Measurements from ENCODE around the gene TAAR1.
"Not testable (repeated sequence)": the region's sequence is repeated elsewhere in the genome, so short reads cannot be mapped to it uniquely, and the experiment has no call there.

Gene TAAR1

DNA sequence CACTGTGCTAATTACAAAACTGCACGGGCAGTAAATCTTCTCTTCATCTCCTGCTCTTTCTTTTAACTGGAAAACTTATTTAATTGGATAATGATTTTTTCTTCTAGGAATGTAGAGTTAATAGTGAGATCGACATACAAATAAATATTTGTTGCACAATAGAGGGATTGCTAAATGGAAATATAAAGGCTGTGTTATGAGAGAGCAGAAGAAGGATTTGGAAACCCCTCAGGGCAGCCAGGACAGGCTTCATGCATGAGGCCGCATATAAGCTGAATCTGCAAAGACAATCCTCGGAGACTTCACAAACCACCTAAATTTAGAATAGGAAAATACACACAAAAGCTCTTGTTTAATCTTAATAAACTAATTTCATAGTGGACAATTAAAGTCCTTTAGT is 2.9 kb upstream of the TAAR1 start:
- DNase-seq (ENCODE audit: low read depth), result no peak

DNA sequence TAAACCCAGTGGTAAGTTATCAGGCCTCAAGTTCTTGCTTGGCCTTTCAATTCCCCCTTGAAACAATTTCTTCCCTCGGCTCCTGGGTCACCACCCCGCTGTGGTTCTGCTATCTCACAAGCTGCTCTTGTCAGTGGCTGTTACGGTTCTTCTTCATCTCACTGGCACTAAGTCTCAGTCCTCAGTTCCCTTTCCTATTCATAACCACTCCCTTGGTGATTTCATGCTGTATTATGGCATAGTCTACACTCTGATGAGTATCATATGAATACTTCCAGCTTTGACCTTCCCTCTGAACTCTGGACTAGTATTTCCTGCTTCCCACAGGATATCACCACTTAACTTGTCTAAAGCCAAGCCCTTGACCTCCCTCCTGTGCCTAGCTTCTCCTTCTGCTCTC is 7.9 kb downstream of the TAAR1 start:
- no peak for DNase-seq (ENCODE audit: low read depth)

DNA sequence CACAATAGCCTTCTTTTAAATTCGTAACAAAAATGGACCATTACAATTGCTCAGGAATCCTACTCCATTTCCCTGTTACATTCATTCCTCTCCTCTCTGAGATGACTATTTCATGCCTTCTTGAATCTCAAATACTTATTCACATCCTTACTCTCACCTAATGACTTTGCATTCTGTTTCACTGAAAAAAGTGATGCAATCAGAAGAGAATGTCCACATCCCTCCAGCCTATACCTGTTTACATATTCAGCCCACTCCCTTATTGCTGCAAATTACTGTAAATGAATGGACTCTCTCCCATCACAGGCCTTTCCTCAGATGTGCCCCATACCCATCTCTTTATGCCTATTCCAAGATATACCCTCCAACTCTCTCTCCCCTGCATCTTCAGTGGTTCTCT is 8.6 kb downstream of the TAAR1 start:
- no peak for DNase-seq (ENCODE audit: low read depth)

DNA sequence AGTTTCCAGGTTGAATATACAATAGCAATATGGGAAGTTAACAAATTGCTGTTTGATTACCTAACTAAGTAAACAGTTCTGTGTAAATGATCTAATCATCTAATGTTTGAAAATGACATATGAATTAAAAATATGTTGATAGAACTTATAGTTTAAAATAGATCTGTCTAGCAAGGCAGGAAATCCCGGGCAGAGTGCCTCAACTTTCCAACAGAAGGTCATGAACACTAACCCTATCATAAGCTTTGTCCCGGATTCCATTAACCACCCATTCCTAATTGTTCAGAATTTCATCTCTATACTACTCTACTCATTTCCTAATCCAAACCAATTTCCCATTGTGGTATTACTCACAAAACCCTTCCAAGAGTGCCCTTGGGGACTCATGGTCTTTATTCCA is 10.2 kb downstream of the TAAR1 start:
- no peak for DNase-seq (ENCODE audit: low read depth)

DNA sequence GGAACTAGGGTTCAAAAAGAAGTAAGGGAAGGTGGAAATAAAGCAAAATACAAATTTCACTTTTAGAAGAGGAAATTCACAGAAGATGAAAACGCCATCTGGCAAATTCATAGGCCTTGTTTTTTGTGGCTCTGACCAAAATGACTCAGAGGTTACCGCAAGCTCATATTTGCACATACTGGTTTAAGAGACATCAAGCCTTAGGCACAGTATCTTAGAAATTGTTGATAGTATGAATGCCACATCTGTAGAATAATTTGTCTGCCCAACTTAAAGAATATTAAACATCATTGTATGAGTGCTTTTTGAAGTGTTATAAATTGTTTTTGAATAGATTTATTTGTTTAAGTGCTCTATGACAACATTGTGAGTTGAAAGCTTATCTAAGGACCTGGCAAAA is 10.6 kb downstream of the TAAR1 start:
- DNase-seq (ENCODE audit: low read depth), result no peak

DNA sequence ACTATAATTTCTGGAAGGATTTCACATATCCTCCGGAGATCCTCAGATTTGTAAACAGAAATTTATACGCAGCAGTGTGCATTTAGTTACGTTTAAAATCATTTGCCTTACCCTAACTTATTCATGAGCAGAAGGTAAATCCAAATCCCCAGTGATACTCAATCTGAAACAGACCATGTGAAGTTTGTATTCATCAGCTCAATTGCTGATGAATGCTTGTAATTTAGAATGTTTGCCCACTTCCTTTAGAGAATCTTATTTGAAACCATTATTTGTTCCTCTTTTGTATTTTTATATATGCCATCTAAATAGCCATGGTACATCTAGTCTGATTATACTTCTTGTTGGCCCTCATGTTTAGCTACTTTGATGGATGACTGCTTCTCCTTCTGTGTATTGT is 15.4 kb downstream of the TAAR1 start:
- no peak for DNase-seq (ENCODE audit: low read depth)

DNA sequence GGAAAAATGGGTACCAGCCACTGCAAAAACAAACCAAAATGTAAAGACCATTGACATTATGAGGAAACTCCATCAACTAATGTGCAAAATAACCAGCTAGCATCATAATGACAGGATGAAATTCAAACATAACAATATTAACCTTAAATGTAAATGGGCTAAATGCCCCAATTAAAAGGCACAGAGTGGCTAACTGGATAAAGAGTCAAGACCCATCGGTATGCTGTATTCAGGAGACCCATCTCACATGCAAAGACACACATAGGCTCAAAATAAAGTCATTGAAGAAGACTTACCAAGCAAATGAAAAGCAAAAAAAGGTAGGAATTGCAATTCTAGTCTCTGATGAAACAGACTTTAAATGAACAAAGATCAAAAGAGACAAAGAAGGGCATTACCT is 21.8 kb downstream of the TAAR1 start:
- DNase-seq (ENCODE audit: low read depth), result not testable (repeated sequence)

DNA sequence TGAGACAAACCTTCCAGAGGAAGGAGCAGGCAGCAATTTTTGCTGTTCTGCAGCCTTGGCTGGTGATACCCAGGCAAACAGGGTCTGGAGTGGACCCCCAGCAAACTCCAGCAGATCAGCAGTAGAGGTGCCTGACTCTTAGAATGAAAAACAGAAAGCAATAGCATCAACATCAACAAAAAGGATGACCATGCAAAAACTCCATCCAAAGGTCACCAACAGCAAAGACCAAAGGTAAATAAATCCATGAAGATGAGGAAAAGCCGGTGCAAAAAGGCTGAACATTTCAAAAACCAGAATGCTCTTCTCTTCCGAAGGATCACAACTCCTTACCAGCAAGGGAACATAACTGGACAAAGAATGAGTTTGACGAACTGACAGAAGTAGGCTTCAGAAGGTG is 23.1 kb downstream of the TAAR1 start:
- not testable (repeated sequence) for DNase-seq (ENCODE audit: low read depth)

DNA sequence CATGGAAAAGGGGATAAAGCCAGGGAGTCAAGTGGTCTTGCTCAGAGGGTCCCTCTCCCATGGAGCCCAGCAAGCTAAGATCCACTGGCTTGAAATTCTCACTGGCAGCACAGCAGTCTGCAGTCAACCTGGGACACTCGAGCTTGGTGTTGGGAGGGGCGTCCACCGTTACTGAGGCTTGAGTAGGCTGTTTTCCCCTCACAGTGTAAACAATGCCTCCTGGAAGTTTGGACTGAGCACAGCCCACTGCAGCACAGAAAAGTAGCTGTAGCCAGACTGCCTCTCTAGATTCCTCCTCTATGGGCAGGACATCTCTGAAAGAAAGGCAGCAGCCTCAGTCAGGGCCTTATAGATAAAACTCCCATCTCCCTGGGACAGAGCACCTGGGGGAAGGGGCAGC is 23.7 kb downstream of the TAAR1 start:
- not testable (repeated sequence) for DNase-seq (ENCODE audit: low read depth)

DNA sequence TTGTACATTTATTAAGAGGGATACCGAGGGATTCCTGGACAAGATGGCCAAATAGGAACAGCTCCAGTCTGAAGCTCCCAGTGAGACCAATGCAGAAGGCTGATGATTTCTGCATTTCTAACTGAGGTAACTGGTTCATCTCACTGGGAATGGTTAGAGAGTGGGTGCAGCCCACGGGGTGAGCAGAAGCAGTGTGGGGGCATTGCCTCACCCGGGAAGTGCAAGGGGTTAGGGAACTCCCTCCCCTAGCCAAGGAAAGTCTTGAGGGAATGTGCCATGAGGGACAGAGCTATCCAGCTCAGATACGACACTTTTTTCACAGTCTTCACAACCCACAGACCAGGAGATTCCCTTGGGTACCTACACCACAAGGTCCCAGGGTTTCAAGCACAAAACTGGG is 24.2 kb downstream of the TAAR1 start:
- no peak for DNase-seq (ENCODE audit: low read depth)

DNA sequence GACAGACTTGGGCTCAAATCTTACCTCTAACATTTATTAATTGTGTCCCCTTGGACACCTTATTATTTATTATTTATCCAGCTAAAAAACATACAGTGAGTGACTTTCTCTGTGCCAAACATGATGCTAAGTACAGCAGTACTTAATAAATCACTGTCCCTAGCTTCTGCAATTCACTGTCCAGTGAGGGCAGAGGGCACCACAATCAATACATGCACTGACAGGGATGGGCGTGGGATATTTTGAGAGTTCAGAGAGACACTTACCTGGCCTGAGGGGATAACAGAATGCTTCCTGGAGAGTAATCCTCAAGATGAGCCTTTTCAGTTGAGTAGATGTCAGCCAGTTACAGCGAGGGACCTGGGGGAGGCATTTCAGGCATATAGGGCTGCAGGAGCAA is 25.6 kb downstream of the TAAR1 start:
- no peak for DNase-seq (ENCODE audit: low read depth)

DNA sequence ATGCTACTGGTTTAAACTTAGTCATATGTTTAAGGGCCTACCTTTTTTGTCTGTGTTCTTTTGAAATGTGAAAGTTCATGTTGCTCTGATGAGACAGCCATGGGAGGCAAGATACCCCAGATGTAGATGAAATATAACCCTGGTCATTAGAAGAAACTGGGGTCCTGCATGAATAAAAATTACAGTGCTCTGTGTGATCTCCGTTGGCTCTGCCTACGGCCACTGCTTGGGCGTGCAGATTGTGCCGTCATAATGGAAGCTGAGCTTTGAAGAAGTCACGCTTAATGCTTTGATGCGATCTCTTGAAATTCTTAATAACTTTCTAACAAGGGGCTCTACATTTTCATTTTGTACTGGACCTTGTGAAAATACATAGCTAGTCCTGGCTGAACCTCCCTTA is 34.8 kb downstream of the TAAR1 start, which contains the start of gene TAAR2:
Gene TAAR2 (minus strand): TSS at position 101 of the 400 bp plus-strand sequence. CDS start 0 bp downstream, at position 101.
- DNase-seq (ENCODE audit: low read depth), result no peak

DNA sequence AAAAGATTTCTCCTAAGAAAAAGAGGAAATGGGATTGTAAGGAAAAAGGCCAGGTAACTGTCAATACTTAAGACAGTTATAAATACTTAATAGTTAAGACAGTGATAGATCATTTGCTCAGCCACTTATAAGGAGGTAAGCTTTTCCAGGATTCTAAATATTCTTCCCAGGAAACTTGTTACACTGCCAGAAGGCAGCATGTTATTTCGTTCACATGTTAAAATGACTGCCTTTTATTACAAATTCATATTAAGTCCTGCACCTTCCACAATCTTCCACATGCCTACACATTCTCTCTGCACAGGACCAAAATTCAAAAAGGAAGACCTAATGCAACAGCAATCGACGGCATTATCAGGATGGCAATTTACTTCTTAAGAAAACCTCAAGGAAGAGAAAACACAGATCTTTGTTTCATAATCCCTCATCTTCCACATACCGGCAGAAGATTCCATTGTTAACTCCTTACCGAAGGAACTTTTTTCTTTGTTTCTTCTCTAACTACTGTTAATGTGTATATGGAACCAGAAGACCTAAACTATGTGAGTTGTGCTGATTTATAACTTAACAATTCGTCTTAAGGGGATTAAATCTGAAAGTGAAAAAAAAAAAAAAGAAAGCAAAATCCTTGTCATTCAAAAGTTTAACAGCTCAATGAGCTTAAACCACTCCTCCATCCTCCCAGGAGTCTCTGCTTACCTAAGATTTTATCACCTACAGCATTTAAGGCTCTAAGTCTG is 35.7 kb downstream of the TAAR1 start:
- DNase-seq (ENCODE audit: low read depth), result no peak

DNA sequence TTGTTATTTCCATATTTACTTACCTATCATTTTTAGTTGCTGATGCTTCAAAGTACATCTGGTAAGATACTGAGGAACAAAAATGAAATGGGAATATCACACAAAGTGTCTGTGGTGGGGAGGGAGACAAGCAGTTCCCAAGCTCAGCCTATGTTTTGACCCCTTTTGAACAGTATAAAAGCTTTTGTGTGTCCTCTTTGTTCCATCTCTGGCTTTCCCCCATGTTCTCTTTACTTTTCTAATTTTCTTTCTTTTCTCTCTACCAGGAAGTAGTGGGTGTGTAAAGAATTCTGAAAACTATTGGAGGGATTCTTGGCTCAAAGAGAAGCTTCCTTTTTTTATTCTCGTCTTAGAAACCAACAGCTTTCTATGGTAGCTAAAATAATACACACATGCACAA is 42.3 kb downstream of the TAAR1 start:
- no peak for DNase-seq (ENCODE audit: low read depth)

DNA sequence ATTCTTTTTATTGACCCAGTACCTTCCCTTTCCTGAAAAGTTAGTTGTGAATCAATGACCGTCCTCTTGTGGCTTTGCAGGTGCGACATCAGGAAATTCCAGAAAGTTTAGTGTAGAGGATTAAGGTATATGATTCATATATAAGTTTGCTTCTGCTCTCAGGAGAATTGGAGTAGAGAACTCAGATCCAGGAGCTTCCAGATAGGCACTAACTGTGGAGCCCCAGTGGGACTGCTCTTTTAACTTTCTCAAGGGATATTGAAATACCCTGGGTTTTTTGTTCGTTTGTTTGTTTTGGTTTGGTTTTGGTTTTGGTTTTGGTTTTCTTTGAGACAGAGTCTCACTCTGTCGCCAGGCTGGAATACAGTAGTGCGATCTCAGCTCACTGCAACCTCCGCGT is 44.4 kb downstream of the TAAR1 start:
- no peak for DNase-seq (ENCODE audit: low read depth)

DNA sequence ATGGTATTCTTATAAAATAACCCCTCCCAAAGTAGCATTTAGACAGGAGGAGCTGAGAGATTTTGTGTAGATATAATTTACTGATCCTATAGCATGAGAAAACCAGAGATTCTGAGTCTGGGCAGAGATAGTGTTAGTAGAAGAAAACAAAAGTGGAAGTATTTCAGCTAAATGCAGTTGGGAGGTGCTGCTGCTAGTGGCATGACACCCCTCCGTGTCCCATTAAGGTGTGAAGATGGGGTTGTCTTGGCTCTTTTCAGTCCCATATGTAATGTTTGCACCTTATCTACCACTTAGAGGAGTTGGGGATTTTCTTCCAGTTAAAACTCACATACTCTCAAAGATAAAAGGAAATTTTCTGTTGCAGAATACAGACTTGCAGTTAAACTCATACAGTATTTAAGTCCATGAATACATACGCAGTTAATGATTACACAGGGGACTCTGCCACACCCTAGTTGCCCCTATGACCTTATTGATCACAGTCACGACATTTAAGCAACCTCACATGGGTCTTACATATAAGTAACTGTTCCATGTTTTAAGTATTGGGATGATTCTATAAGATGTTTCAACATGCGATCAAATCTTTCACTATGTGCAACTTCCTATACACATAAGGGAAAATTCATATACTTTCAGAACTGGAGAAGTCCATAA is 46.4 kb downstream of the TAAR1 start:
- DNase-seq (ENCODE audit: low read depth), result no peak

DNA sequence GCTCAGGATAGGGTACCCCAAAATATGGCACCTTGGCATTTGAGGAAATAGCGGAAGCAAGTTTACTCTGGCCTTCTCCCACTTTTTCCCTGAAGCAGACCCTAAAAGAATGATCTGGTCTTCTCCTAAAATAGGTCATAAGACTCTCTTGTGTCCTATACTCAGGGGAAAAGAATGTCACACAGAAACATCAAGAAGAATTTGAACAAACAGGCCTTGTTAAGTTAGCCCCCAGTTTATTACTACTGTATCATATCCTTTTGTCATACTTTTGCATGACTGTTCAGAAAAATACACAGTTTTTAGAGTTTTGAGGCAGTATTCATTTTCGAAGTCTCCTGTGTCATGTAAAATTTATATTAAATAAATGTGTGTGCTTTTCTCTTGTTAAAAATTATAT is 47.4 kb downstream of the TAAR1 start:
- no peak for DNase-seq (ENCODE audit: low read depth)

DNA sequence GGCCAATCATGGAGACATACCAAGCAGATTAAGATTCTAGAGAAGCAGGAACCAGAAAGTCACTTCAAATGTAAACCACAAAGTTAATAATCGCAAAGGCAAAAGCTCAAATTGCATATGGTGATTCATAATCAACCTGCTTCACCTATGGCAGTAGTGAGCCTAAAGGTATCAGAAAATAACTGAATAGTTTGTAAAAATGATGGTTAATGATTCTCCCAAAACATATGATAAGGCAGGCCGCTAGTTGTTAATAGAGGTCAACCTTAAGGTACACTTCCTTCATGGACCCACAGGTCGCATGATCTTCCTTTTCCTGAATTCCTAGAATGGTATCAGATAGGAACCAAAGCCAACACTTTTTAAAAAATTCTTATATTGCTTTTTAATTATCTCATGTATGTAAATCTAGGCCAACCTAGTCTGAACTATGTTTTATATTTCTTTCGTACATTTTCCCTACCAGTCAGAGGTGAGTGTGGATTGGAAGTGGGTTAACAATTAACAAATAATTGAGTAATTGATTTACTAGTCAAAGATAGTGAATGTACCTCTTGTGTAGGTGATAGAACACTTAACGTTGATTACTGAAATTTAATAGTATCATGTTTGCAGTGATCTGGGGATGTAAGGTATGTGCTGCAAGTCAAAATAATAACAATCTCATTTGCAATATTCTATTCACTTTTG is 51.3 kb downstream of the TAAR1 start:
- DNase-seq (ENCODE audit: low read depth), result no peak

DNA sequence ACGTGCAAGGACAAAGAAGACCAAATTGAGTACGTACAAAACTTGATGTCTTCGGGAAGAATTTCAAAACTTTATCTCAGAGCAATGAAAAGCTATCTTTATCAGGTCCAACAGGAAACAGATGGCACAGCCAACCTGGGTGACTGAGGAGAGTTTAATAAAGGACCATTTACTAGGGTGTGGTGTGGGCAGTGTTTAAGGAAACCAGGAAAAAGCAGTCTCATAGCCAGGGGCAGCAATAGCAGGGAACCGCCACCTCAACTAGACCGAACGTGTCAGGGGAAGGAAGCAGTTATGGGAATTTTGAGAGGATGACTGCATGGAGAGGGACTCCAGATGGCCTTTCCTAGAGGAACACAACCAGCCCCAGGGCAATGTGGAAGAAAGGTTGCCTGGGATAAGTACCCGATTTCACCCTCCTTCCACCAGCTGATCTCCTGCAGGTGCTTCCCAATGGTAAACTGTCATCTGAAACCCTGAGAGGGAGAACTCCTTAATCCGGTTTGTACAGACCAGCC is 54.3 kb downstream of the TAAR1 start:
- DNase-seq (ENCODE audit: low read depth), result no peak

DNA sequence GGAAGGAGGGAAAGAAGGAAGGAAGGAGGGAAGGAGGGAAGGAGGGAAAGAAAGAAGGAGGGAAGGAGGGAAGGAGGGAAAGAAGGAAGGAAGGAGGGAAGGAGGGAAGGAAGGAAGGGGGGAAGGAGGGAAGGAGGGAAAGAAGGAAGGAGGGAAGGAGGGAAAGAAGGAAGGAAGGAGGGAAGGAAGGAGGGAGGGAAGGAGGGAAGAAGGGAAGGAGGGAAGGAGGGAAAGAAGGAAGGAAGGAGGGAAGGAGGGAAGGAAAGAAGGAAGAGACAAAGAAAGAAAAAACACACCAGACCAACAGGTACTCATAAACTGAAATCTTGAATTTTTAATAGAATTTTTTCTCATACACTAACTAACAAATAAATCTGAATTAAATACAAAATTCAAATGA is 58.1 kb downstream of the TAAR1 start:
- DNase-seq (ENCODE audit: low read depth), result not testable (repeated sequence)

DNA sequence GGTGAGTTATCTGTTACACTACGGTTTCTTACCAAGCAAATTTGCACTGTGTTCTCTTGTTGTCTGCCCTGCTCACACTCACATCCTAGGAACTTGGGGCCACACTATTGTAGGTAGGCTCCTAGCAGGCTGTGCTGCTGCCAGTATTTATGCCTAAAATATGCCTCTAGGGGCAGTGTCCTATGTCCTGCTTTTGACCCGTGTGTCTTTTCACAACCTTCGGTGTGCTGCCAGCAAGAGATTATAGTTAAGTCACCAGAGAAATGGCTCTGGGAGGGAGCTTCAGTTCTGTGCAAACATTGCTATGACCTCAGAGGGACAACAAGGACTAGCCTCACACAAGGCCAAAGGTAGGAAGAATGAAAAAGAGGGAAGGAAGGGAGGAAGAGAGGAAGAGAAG is 60.5 kb downstream of the TAAR1 start:
- no peak for DNase-seq (ENCODE audit: low read depth)

DNA sequence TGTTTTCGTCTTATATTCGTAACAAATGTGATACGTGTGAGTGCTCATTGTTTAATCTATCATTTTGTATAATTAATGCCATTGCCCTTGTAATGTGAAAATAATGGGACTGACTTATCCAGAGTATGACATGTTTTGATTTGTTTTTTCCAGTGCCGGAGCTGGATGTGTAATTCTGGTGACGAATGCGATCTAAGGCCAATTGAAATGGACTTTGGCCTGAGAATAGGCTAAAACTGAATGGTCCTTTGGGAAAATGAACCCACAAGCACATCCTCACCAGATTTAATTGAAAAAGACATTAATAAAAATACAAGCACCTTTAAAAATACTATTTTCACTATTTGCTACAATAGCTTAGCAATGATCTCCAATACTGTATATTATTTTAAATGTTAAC is 62.8 kb downstream of the TAAR1 start:
- DNase-seq (ENCODE audit: low read depth), result no peak
